Measurements from ENCODE around the gene PER1. TPM values are rescaled to one million over a fixed set of nuclear protein-coding genes. Genes with fewer than 3 reads are reported as not detected.

PER1 gene
- total RNA-seq, 1 donor: 16.6 TPM

DNA sequence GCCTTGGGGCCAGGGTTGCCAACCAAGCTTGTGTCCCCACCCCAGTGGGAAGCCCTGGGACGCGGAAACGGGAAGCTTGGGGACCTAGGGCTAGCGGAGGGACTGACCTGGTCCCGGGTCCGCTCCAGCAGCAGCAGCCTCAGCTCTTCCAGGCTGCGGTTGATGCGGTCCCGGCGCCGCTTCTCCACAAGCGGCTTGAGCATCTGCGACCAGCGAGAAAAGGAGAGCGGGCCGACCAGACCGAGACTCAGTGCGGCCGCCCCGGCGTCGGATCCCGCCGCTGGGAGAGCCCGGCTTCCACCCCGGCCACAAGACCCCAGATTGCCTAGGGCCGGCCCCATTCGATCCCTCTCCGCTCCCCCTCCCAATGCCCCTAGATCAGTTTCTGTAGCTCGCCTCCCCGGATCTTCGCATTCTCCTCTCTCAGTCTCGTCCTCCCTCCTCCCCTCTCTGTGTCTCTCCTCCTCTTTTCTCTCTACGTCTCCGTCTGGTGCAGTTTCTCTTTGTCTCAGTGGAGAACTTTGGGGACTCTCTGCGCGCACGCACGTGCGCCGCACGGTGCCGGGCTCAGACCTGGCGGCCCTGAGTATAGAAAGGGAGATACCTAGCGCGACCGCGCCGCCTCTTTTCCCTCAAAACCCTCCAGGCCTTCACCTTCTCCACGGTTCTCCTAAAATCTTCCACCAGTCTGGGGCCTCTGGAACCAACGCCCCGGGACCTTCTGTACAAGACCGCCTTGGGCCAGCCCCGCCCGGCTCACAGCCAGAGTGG, 29.1 kb downstream of the PER1 start:
- peak; percentile 87 for DNase-seq (ENCODE audit: insufficient read length, low spot score, missing footprints)
- H3K36me3 ChIP-seq (ENCODE audit: insufficient read depth, low read length): no peaks in the 10 kb centered on the region
- H3K9me3 ChIP-seq (ENCODE audit: low read depth, low read length): no peaks in the 10 kb centered on the region
- TF ChIP-seq, protein P1, sequence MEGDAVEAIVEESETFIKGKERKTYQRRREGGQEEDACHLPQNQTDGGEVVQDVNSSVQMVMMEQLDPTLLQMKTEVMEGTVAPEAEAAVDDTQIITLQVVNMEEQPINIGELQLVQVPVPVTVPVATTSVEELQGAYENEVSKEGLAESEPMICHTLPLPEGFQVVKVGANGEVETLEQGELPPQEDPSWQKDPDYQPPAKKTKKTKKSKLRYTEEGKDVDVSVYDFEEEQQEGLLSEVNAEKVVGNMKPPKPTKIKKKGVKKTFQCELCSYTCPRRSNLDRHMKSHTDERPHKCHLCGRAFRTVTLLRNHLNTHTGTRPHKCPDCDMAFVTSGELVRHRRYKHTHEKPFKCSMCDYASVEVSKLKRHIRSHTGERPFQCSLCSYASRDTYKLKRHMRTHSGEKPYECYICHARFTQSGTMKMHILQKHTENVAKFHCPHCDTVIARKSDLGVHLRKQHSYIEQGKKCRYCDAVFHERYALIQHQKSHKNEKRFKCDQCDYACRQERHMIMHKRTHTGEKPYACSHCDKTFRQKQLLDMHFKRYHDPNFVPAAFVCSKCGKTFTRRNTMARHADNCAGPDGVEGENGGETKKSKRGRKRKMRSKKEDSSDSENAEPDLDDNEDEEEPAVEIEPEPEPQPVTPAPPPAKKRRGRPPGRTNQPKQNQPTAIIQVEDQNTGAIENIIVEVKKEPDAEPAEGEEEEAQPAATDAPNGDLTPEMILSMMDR (IDR thresholded peaks at IDR 0.05; ENCODE audit: extremely low read depth, low read depth, low read length): no peak
- peaks cover 7% of the 10 kb centered on the region for H4K20me1 ChIP-seq (ENCODE audit: insufficient read depth, low read length)
- peaks cover 17% of the 10 kb centered on the region for H3K27me3 ChIP-seq (ENCODE audit: insufficient read depth, low read length)
- H3K4me3 ChIP-seq (ENCODE audit: insufficient read depth, low read length): peak overlapping the region; percentile 72
- no peaks in the 10 kb centered on the region for H3K79me2 ChIP-seq (ENCODE audit: insufficient read depth, low read length)
- peak overlapping the region; percentile 96 for H3K4me2 ChIP-seq (ENCODE audit: insufficient read depth, low read length)
- peaks cover 46% of the 10 kb centered on the region for H3K4me1 ChIP-seq (ENCODE audit: insufficient read depth, low read length)
- H3K27ac ChIP-seq (ENCODE audit: low read depth, low read length): no peak overlapping the region
- peak overlapping the region; percentile 84 for H2AFZ ChIP-seq (ENCODE audit: low read length)

DNA sequence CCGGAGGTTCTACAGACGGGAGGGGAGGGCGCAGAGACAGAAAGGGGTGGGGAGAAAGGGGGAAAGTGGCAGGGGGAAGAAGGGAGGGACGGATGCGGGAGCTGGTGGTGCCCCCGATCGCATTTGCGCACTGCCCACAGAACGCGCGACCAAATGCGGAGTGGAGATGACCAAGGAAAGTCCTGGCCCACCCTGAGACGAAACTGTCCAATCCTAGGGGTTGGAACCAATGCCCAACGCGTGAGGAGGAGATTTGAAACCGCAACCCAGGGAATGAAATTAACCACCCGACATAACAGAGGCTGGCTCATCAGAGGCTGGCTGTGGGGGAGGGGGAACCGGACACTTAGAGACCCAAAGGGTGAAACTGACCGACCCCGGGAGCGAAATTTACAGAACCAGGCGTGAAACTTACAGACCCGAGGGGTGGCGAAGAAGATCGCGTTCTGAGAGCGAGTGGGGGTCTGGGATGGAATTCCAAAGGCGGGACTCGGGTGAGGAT, 29.7 kb downstream of the PER1 start:
- DNase-seq (ENCODE audit: insufficient read length, low spot score, missing footprints): peak; percentile 93
- H3K4me1 ChIP-seq (ENCODE audit: insufficient read depth, low read length): peaks cover 51% of the 10 kb centered on the region
- TF ChIP-seq, protein P1 (IDR thresholded peaks at IDR 0.05; ENCODE audit: extremely low read depth, low read depth, low read length): no peak
- peak overlapping the region; percentile 72 for H3K4me3 ChIP-seq (ENCODE audit: insufficient read depth, low read length)
- H3K27me3 ChIP-seq (ENCODE audit: insufficient read depth, low read length): peaks cover 22% of the 10 kb centered on the region
- H2AFZ ChIP-seq (ENCODE audit: low read length): peak overlapping the region; percentile 84
- H3K36me3 ChIP-seq (ENCODE audit: insufficient read depth, low read length): no peaks in the 10 kb centered on the region
- no peak overlapping the region for H3K27ac ChIP-seq (ENCODE audit: low read depth, low read length)
- H3K79me2 ChIP-seq (ENCODE audit: insufficient read depth, low read length): no peaks in the 10 kb centered on the region
- H4K20me1 ChIP-seq (ENCODE audit: insufficient read depth, low read length): peaks cover 7% of the 10 kb centered on the region
- no peaks in the 10 kb centered on the region for H3K9me3 ChIP-seq (ENCODE audit: low read depth, low read length)
- peak overlapping the region; percentile 96 for H3K4me2 ChIP-seq (ENCODE audit: insufficient read depth, low read length)

DNA sequence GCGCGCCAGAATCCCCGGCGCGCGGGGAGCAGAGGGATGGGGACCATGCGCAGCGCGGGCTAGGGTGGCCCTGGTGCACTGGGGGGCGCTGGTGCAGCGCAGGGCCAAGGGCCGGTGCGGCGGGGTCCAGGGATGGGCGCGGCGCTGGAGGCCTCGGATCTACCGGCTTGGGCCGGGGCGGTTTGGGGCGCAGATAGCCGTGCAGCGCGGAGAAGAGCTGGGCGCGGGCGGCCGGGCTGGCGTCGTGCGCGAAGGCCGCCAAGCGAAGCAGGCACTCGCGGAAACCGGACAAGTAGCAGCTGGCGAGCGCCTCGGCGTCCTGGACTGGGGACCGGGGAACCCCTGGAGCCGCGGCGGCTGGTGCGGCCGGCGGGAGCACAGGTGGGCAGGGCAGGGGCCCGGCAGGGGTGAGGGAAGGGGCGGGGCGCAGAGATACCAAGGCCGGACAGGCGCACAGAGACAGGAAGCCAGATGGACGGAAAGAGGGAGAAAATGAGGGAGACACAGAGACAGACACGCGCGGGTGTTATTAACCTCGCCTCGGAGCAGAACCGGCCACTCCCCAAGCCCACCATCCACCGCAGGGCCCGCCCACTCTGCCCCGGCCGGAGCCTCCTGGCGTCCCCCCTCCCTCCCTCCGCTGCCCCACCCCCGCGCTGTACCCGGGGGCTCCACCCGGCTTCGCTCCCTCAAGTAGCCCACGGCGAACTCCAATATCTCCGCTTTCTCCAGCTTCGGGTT, 30.4 kb downstream of the PER1 start:
- H2AFZ ChIP-seq (ENCODE audit: low read length): peak overlapping the region; percentile 33
- H3K27me3 ChIP-seq (ENCODE audit: insufficient read depth, low read length): peaks cover 28% of the 10 kb centered on the region
- TF ChIP-seq, protein P1 (IDR thresholded peaks at IDR 0.05; ENCODE audit: extremely low read depth, low read depth, low read length): peak; percentile 38
- peak overlapping the region; percentile 72 for H3K4me3 ChIP-seq (ENCODE audit: insufficient read depth, low read length)
- H3K27ac ChIP-seq (ENCODE audit: low read depth, low read length): no peak overlapping the region
- H3K79me2 ChIP-seq (ENCODE audit: insufficient read depth, low read length): no peaks in the 10 kb centered on the region
- H3K36me3 ChIP-seq (ENCODE audit: insufficient read depth, low read length): no peaks in the 10 kb centered on the region
- peak; percentile 87 for DNase-seq (ENCODE audit: insufficient read length, low spot score, missing footprints)
- peaks cover 7% of the 10 kb centered on the region for H4K20me1 ChIP-seq (ENCODE audit: insufficient read depth, low read length)
- H3K4me1 ChIP-seq (ENCODE audit: insufficient read depth, low read length): peaks cover 46% of the 10 kb centered on the region
- peak overlapping the region; percentile 96 for H3K4me2 ChIP-seq (ENCODE audit: insufficient read depth, low read length)
- no peaks in the 10 kb centered on the region for H3K9me3 ChIP-seq (ENCODE audit: low read depth, low read length)

DNA sequence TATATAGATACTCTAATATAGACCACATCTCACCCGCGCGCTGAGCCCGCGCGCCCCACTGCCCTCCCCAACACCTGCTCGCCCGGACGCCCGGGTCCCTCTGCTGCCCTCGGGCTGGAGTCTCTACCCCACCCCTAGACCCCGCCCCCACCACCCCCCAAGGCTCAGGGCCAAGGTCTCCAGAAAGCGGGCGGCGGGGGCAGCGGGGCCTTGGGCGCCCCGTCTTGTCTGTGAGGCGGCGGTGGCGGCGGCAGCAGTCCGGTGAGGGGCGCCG, 30.9 kb downstream of the PER1 start:
- Histone ChIP-seq H3K36me3 (ENCODE audit: insufficient read depth, low read length) (no peaks in the 10 kb centered on the region), H3K4me3 (ENCODE audit: insufficient read depth, low read length) (peak overlapping the region; percentile 72), H3K27ac (ENCODE audit: low read depth, low read length) (no peak overlapping the region), H3K9me3 (ENCODE audit: low read depth, low read length) (no peaks in the 10 kb centered on the region), H3K4me2 (ENCODE audit: insufficient read depth, low read length) (peak overlapping the region; percentile 96), H3K4me1 (ENCODE audit: insufficient read depth, low read length) (peaks cover 44% of the 10 kb centered on the region), H3K79me2 (ENCODE audit: insufficient read depth, low read length) (no peaks in the 10 kb centered on the region), H3K27me3 (ENCODE audit: insufficient read depth, low read length) (peaks cover 33% of the 10 kb centered on the region), H2AFZ (ENCODE audit: low read length) (no peak overlapping the region), H4K20me1 (ENCODE audit: insufficient read depth, low read length) (peaks cover 7% of the 10 kb centered on the region)
- DNase-seq (ENCODE audit: insufficient read length, low spot score, missing footprints): no peak
- TF ChIP-seq, protein P1 (IDR thresholded peaks at IDR 0.05; ENCODE audit: extremely low read depth, low read depth, low read length): no peak
